Activated naive CD4-positive, alpha-beta T cell treated with anti-CD3 and anti-CD28 coated beads for 36 hours (primary cell): Measurements from ENCODE around the gene PKHD1. TPM values are rescaled to one million over a fixed set of nuclear protein-coding genes. Genes with fewer than 3 reads are reported as not detected.

ENCODE experiments used
- CTCF ChIA-PET: fragments of 350-600 bp; sonication (Branson Sonifier 250); formaldehyde crosslinking; loops from one replicate; lab custom pipeline; 2021; ENCODE audit warnings: antibody characterized with exemption; lab: Charles Lee
- DNase-seq: peaks from one replicate; pipeline ENCODE4 v3.0.0-alpha.2; 2020
- H3K27ac Mint-ChIP-seq: one replicate; pipeline ENCODE4 v1.8.0; 2021; ENCODE audit warnings: mild to moderate bottlenecking, mixed read lengths
- H3K27me3 Mint-ChIP-seq: one replicate; pipeline ENCODE4 v1.8.0; 2021; ENCODE audit warnings: low read depth, mixed read lengths
- H3K36me3 Mint-ChIP-seq: one replicate; pipeline ENCODE4 v1.8.0; 2021; ENCODE audit warnings: low read depth, mixed read lengths
- H3K4me1 Mint-ChIP-seq: one replicate; pipeline ENCODE4 v1.8.0; 2021; ENCODE audit warnings: low read depth, mixed read lengths
- H3K4me3 Mint-ChIP-seq: one replicate; pipeline ENCODE4 v1.8.0; 2021; ENCODE audit warnings: mild to moderate bottlenecking, moderate library complexity, mixed read lengths
- H3K9me3 Mint-ChIP-seq: one replicate; pipeline ENCODE4 v1.8.0; 2021; ENCODE audit warnings: mixed read lengths
- intact Hi-C: fragments of 100-400 bp; cut with micrococcal nuclease; formaldehyde crosslinking; loops from one replicate; pipeline ENCODE4 v1.15.1; 2023
- total RNA-seq, 2 experiments: library from RNA; stranded (reverse); gene quantifications; one replicate each; pipeline ENCODE4 v1.2.3, GENCODE V29; 2021

The PKHD1 gene
- total RNA-seq, 2 experiments from 2014 or later: not detected

DNA sequence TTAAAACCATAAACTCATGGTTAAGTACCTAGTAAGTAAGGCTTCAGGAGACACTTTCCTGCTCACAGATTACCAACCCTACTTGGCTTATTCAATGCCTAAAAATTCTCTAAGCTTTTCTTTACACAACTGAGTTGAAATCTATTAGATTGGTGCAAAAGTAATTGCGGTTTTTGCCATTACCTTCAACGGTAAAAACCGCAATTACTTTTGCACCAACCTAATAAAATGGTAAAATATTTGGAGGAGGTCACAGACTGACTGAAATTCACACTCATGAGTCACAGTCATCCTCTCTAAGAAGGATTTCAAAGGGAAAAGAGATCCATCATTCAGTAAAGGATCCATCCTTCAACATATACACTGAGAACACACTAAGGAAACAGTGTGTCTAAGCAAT is 25.9 kb downstream of the PKHD1 start:
- Mint-ChIP-seq H3K27ac (no peak overlapping the region), H3K9me3 (no peaks in the 10 kb centered on the region), H3K4me1 (peaks cover 10% of the 10 kb centered on the region), H3K27me3 (no peaks in the 10 kb centered on the region), H3K4me3 (no peak overlapping the region), H3K36me3 (no peaks in the 10 kb centered on the region)
- CTCF ChIA-PET: interaction anchor here (0.8 to 8.2 kb wide), 3 partner anchors 12 to 201 kb away, joined by 3 to 55 read pairs (median 7); no protein-coding TSS in a partner anchor
- intact Hi-C loops: loop anchor here (5.0 kb wide), 2 partner anchors 81 to 336 kb away; no protein-coding TSS in a partner anchor
- no peak for DNase-seq

DNA sequence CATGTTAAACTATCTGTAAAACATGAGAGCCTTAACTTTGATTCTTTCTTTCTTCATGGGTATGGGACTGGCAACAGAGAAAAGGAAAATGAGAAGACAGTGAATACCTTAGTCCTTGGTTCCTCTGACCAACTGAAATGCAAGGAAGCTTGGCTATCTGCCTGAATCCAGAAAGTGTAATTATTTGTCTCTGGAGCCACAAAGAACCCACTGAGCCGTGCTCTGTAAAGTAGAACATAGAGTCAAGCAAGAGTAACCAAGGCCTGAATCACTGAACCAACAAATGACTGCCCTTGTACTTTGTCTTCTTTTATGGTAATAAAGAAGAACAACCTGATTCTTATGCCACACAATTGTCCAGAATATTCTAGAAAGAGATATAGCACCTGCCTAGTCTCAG is 27.6 kb downstream of the PKHD1 start:
- intact Hi-C loops: loop anchor here (5.0 kb wide), 2 partner anchors 82 to 337 kb away; no protein-coding TSS in a partner anchor
- Mint-ChIP-seq H3K36me3 (no peaks in the 10 kb centered on the region), H3K4me1 (peaks cover 10% of the 10 kb centered on the region), H3K4me3 (no peak overlapping the region), H3K27ac (no peak overlapping the region), H3K9me3 (no peaks in the 10 kb centered on the region), H3K27me3 (peaks cover 2% of the 10 kb centered on the region)
- CTCF ChIA-PET: interaction anchor here (8.2 kb wide), 1 partner anchor 10 kb away, joined by 55 read pairs; no protein-coding TSS in a partner anchor
- no peak for DNase-seq

DNA sequence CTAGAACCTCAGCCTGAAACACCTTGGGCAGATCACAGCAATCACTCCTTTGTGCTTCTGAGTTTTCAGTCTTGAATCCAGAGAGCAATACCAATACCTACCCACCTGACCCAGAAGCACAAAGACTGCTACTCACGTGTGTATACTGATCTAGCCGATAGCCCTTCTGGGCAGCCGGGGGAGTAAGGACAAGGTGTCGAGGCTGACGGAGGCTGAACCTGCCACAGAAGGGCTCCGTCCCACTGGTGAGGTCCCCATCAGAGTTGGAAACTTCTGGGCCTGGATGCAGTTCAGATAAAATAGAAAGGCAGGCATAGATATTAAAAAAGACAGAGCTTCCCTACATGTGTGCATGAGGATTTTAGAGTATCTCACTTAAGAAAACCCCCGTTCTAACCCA is 32.0 kb downstream of the PKHD1 start:
- H3K36me3 Mint-ChIP-seq: no peaks in the 10 kb centered on the region
- H3K4me1 Mint-ChIP-seq: no peaks in the 10 kb centered on the region
- peaks cover 2% of the 10 kb centered on the region for H3K27me3 Mint-ChIP-seq
- CTCF ChIA-PET: interaction anchor here (1.0 to 1.4 kb wide), 2 partner anchors 8 to 9 kb away, joined by 3 read pairs; no protein-coding TSS in a partner anchor
- no peak for DNase-seq
- H3K27ac Mint-ChIP-seq: no peak overlapping the region
- intact Hi-C loops: no loop called here
- no peaks in the 10 kb centered on the region for H3K9me3 Mint-ChIP-seq
- H3K4me3 Mint-ChIP-seq: no peak overlapping the region

DNA sequence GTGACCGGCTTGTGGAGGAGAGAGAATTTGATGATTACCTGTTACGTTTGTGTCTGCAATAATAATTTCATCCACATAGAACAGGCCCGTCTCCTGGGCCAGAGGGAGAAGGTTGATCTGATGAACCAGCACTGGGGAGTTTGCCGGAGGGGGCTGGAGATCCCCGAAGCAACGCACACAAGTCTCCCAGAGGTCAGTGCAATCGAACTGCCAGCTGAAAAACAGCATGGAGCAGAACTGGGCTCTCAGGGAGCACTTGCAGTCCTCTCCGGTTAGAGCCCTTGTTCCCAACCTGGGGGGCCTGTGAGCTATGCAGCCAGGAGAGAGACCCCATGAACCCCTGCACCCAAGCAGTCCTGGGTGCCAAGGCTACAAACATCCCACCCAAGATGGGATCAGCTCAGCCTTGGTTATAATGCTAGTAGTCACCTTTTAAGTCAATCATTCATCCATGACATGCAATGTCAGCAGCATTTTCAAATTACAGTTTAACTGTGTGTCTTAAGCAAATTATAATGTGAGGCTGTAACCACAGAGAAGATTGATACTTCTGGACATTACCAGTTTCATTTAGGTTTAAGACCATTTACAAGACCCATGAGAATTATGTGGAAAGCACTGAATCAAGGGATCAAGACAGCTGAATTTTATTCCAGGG is 34.2 kb downstream of the PKHD1 start:
- no peak overlapping the region for H3K4me3 Mint-ChIP-seq
- intact Hi-C loops: no loop called here
- H3K4me1 Mint-ChIP-seq: no peaks in the 10 kb centered on the region
- H3K36me3 Mint-ChIP-seq: no peaks in the 10 kb centered on the region
- no peak for DNase-seq
- H3K27me3 Mint-ChIP-seq: peaks cover 2% of the 10 kb centered on the region
- H3K27ac Mint-ChIP-seq: no peak overlapping the region
- CTCF ChIA-PET: interaction anchor here (0.6 to 1.4 kb wide), 3 partner anchors 13 to 296 kb away, joined by 3 to 4 read pairs (median 3); no protein-coding TSS in a partner anchor
- no peaks in the 10 kb centered on the region for H3K9me3 Mint-ChIP-seq

DNA sequence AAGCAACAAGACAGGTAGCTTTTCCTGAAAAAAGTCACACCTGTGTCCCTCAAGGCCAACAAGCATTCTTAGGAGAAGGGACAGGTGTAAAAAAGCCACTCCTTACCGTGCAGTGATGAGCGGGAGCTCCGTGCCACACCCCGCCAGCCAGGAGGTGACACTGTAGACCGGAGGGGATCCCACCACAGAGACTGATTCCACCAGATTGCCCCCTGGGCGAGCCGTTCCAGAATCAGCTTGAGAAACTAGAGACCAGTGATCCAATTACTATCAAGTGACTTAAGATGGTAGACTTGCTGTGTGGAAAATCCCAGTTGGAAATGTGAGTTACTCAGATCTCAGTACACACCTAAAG is 37.4 kb downstream of the PKHD1 start:
- Mint-ChIP-seq H3K27me3 (peaks cover 4% of the 10 kb centered on the region), H3K36me3 (no peaks in the 10 kb centered on the region), H3K4me3 (no peak overlapping the region), H3K27ac (no peak overlapping the region), H3K9me3 (no peaks in the 10 kb centered on the region), H3K4me1 (no peaks in the 10 kb centered on the region)
- no peak for DNase-seq
- intact Hi-C loops: no loop called here
- CTCF ChIA-PET: interaction anchor here (0.6 to 3.8 kb wide), 18 partner anchors 11 to 313 kb away, joined by 3 to 55 read pairs (median 4); no protein-coding TSS in a partner anchor

DNA sequence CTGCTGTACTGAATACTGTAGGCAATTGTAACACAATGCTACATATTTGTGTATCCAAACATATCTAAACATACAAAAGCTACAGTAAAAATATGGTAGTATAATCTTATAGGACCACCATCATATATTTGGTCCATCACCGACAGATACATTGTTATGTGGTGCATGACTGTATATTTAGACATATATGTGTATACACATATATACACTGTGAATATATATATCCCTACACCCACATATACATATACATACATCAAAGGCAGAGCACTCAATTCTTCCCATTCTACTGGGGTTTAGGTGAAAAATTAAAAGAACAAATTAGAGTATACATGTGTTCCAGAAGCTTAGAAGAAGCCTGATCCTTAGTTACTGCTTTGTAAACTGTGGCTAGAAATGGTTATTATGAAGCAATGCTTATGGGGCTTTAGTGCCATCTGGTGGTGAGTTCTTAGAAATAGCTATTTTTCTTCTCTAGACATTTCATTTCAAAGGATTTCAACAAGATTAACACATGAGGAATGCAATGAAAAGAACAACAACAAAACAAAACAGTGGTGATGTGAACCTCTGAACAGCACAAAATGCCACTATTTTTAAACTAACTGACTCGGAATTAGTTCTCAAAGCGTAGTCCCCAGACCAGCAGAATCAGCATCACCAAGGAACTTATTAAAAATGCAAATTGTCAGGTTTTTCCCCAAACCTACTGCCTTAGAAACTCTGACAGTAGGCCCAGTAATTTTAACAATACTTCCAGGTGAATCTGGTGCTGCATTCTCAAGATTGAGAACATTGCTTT is 38.0 kb downstream of the PKHD1 start:
- Mint-ChIP-seq H3K27ac (no peak overlapping the region), H3K27me3 (peaks cover 4% of the 10 kb centered on the region), H3K36me3 (no peaks in the 10 kb centered on the region), H3K9me3 (no peaks in the 10 kb centered on the region), H3K4me3 (no peak overlapping the region), H3K4me1 (no peaks in the 10 kb centered on the region)
- CTCF ChIA-PET: interaction anchor here (0.6 to 3.8 kb wide), 18 partner anchors 11 to 1044 kb away, joined by 3 to 55 read pairs (median 4); no protein-coding TSS in a partner anchor
- peak; percentile 25 for DNase-seq
- intact Hi-C loops: loop anchor here (1.0 kb wide), 2 partner anchors 194 to 1233 kb away; no protein-coding TSS in a partner anchor

DNA sequence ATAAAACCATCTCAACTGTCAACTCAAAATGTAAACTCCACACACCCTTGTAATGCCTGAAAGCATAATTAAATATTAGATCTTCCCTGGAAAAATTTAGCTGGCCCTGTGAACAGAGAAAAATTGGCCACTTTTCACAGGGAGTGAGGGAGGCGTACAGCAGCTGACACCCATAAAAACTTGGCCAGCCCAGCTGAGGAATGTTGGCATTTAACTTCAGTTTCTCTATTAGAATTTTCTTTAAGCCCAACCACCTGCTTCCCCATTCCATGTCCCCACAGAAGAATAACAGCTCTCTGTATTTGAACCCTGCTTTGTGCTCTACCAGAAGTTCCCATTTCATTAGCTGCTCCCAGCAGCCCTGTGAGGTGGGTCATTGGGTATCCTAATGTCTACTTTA is 41.0 kb downstream of the PKHD1 start:
- Mint-ChIP-seq H3K27me3 (peaks cover 13% of the 10 kb centered on the region), H3K4me1 (no peaks in the 10 kb centered on the region), H3K36me3 (no peaks in the 10 kb centered on the region), H3K4me3 (no peak overlapping the region), H3K9me3 (no peaks in the 10 kb centered on the region), H3K27ac (no peak overlapping the region)
- intact Hi-C loops: no loop called here
- CTCF ChIA-PET: interaction anchor here (0.7 to 1.1 kb wide), 2 partner anchors 9 to 17 kb away, joined by 3 to 6 read pairs; no protein-coding TSS in a partner anchor
- DNase-seq: no peak

DNA sequence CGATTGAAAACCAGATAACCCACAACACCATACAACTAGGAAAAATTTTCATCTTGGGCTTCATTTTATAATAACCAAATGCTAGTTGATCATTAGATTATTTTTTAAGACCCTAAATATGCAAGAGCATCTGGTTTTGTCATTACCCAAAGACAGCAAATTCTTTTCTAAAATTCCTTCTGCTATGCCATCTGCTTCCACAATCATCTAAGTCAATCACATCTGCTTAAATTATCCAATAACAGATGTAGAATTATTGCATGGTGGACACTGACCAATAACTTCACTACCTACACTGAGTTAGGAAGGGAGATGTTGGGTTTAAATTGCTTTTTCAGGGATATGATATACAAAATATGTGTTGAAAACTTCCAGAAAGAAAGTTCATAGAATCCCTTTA is 41.9 kb downstream of the PKHD1 start:
- H3K4me3 Mint-ChIP-seq: no peak overlapping the region
- CTCF ChIA-PET: no interaction called here
- intact Hi-C loops: no loop called here
- no peaks in the 10 kb centered on the region for H3K4me1 Mint-ChIP-seq
- no peaks in the 10 kb centered on the region for H3K36me3 Mint-ChIP-seq
- peaks cover 15% of the 10 kb centered on the region for H3K27me3 Mint-ChIP-seq
- no peak overlapping the region for H3K27ac Mint-ChIP-seq
- no peak for DNase-seq
- H3K9me3 Mint-ChIP-seq: no peaks in the 10 kb centered on the region

DNA sequence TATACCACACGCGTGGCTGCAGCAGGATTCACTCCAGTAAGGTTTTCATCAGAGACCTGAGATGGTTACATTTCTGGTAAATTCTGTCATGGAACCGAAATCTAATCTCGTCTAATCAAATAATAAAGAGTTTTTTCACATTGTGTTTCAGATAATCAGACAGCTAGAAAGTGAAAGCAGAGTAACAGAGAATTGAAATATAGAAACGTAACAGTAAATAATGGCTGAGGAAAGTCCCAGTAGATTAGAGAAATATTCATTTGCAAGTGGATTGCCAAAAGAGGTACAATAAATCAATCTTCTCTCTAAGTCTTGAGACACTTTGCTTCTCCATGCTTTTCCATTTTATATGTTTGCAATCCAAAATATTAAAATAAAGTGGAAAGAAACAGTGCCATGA is 42.4 kb downstream of the PKHD1 start:
- H3K4me1 Mint-ChIP-seq: no peaks in the 10 kb centered on the region
- peaks cover 18% of the 10 kb centered on the region for H3K27me3 Mint-ChIP-seq
- H3K4me3 Mint-ChIP-seq: no peak overlapping the region
- intact Hi-C loops: no loop called here
- no peak for DNase-seq
- H3K36me3 Mint-ChIP-seq: no peaks in the 10 kb centered on the region
- H3K27ac Mint-ChIP-seq: no peak overlapping the region
- CTCF ChIA-PET: no interaction called here
- no peaks in the 10 kb centered on the region for H3K9me3 Mint-ChIP-seq

DNA sequence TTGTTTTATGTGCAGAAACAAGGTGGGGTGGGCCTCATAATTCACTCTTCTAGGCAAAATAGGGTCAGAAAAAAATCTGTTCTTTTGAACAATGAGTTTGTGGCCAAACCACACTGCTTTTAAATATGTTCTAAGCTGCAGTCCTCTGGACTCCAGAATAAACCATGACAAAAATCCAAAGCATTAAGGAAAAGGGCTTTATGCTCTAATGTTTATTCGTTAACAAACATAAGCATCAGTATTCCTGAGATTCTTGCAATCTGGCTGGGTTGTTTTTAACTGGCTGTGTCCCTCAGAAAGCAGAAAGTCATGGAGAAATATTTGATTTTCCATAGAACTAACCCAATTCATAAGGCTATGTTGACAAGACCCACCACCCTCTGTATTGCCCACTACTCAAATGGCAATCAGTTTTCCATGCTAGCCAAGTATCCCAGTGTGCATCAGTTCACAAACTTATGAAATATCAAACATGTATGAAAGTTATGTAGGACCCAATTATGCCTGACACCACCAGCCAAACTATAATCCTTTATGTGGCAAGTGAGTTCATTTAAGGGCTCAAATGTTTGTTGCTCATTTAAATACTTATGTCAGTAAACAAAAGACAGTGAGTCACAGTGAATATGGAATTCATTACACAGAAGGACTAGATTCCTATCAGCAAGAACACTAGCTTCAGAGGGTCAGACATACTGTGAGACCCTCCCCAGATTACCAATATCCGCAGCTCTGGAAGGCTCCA is 45.1 kb downstream of the PKHD1 start:
- CTCF ChIA-PET: no interaction called here
- H3K27me3 Mint-ChIP-seq: peaks cover 22% of the 10 kb centered on the region
- DNase-seq: no peak
- no peak overlapping the region for H3K27ac Mint-ChIP-seq
- H3K9me3 Mint-ChIP-seq: peaks cover 2% of the 10 kb centered on the region
- intact Hi-C loops: no loop called here
- H3K36me3 Mint-ChIP-seq: no peaks in the 10 kb centered on the region
- H3K4me1 Mint-ChIP-seq: no peaks in the 10 kb centered on the region
- no peak overlapping the region for H3K4me3 Mint-ChIP-seq

DNA sequence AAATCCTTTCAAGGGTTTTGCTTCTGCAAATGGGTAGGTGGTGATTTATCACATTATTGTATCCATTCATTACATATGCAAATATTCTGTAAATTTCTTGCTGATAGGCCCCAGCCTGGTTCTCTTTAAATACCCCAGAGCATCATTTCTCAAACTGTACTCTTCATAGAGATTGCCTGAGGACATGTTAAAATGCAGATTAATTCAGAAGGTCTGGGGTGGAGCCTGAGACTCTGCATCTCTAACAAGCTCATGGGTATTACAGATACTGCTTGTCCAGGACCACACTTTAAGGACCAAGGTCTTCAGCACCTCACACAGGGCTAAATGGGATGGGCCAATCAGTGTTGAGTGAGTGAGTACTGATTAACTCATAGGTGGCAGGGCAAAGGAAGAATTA is 46.3 kb downstream of the PKHD1 start:
- Mint-ChIP-seq H3K27me3 (peaks cover 22% of the 10 kb centered on the region), H3K4me3 (no peak overlapping the region), H3K36me3 (no peaks in the 10 kb centered on the region), H3K9me3 (peaks cover 2% of the 10 kb centered on the region), H3K27ac (no peak overlapping the region), H3K4me1 (no peaks in the 10 kb centered on the region)
- no peak for DNase-seq
- CTCF ChIA-PET: no interaction called here
- intact Hi-C loops: no loop called here

DNA sequence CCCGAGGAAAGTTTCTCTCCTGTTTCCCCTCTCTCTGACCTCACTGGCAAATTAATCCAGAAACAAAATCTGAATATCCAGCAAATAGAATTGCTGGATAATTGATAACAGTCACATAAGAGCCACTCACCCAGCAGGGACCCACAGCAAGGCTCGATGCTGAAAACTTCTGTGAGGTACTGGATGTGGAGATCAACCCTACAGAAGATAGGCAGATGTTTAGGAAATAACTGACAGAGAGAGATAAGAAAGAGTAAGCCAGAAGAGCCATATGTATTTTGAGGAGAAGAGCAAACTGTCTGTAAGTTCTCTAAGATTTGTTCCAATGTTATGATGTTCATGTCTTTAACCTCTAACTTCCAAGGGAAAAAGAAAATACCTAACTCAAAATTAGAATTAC is 59.7 kb downstream of the PKHD1 start:
- intact Hi-C loops: no loop called here
- peaks cover 3% of the 10 kb centered on the region for H3K9me3 Mint-ChIP-seq
- H3K4me3 Mint-ChIP-seq: no peak overlapping the region
- H3K36me3 Mint-ChIP-seq: no peaks in the 10 kb centered on the region
- H3K27ac Mint-ChIP-seq: no peak overlapping the region
- no peak for DNase-seq
- H3K27me3 Mint-ChIP-seq: peaks cover 10% of the 10 kb centered on the region
- no peaks in the 10 kb centered on the region for H3K4me1 Mint-ChIP-seq
- CTCF ChIA-PET: interaction anchor here (0.7 kb wide), 1 partner anchor 23 kb away, joined by 3 read pairs; no protein-coding TSS in a partner anchor
